ENCODE measurements around the gene CIT.

CIT gene

GRCh38 chr12:119775246-119775895 lies 101.7 kb downstream of the CIT start:
- no peaks in the 10 kb centered on the region for H3K4me1 ChIP-seq (ENCODE audit: insufficient read depth, low read length, severe bottlenecking)
- no peaks in the 10 kb centered on the region for H3K9me3 ChIP-seq (ENCODE audit: low read length)
- H2AFZ ChIP-seq (ENCODE audit: low read length): no peak overlapping the region
- H3K27ac ChIP-seq (ENCODE audit: low read depth, low read length, poor library complexity, severe bottlenecking): no peak overlapping the region
- H3K9ac ChIP-seq (ENCODE audit: low read length): no peak overlapping the region
- no peak overlapping the region for H3K4me3 ChIP-seq (ENCODE audit: low read depth, low read length, poor library complexity, severe bottlenecking)
- H3K79me2 ChIP-seq (ENCODE audit: insufficient read depth, low read length): no peaks in the 10 kb centered on the region
- H3F3A ChIP-seq (ENCODE audit: insufficient read depth, low read length): no peaks in the 10 kb centered on the region
- H3K4me2 ChIP-seq (ENCODE audit: low read length): no peak overlapping the region
- H3K36me3 ChIP-seq (ENCODE audit: insufficient read depth, low read length): peaks cover 60% of the 10 kb centered on the region
- no peaks in the 10 kb centered on the region for H3K27me3 ChIP-seq (ENCODE audit: insufficient read depth, low read length)
- H4K20me1 ChIP-seq (ENCODE audit: insufficient read depth, low read length): no peaks in the 10 kb centered on the region
- H3K9me2 ChIP-seq (ENCODE audit: low read depth, low read length): no peaks in the 10 kb centered on the region
- TF ChIP-seq CTCF (IDR thresholded peaks at IDR 0.05; ENCODE audit: low read length) (no peak), EZH2 (IDR thresholded peaks at IDR 0.05; ENCODE audit: borderline replicate concordance, low read length) (no peak)

- no peak overlapping the region for H3K27ac ChIP-seq (ENCODE audit: low read depth, low read length, poor library complexity, severe bottlenecking)
- H3K9ac ChIP-seq (ENCODE audit: low read length): no peak overlapping the region
- H3K36me3 ChIP-seq (ENCODE audit: insufficient read depth, low read length): peaks cover 66% of the 10 kb centered on the region
Observed at GRCh38 chr12:119772431-119772830, 104.7 kb downstream of the CIT start.

GRCh38 chr12:119770146-119770545 lies 107.0 kb downstream of the CIT start:
- no peak overlapping the region for H3K4me2 ChIP-seq (ENCODE audit: low read length)
- no peaks in the 10 kb centered on the region for H3K9me2 ChIP-seq (ENCODE audit: low read depth, low read length)
- TF ChIP-seq CTCF (IDR thresholded peaks at IDR 0.05; ENCODE audit: low read length) (no peak), EZH2 (IDR thresholded peaks at IDR 0.05; ENCODE audit: borderline replicate concordance, low read length) (no peak)
- no peak overlapping the region for H3K4me3 ChIP-seq (ENCODE audit: low read depth, low read length, poor library complexity, severe bottlenecking)
- peaks cover 67% of the 10 kb centered on the region for H3K36me3 ChIP-seq (ENCODE audit: insufficient read depth, low read length)
- H4K20me1 ChIP-seq (ENCODE audit: insufficient read depth, low read length): no peaks in the 10 kb centered on the region
- no peaks in the 10 kb centered on the region for H3K79me2 ChIP-seq (ENCODE audit: insufficient read depth, low read length)
- H3K9me3 ChIP-seq (ENCODE audit: low read length): no peaks in the 10 kb centered on the region
- no peaks in the 10 kb centered on the region for H3K27me3 ChIP-seq (ENCODE audit: insufficient read depth, low read length)
- H3K27ac ChIP-seq (ENCODE audit: low read depth, low read length, poor library complexity, severe bottlenecking): no peak overlapping the region
- H3F3A ChIP-seq (ENCODE audit: insufficient read depth, low read length): no peaks in the 10 kb centered on the region
- no peak overlapping the region for H2AFZ ChIP-seq (ENCODE audit: low read length)
- no peaks in the 10 kb centered on the region for H3K4me1 ChIP-seq (ENCODE audit: insufficient read depth, low read length, severe bottlenecking)
- no peak overlapping the region for H3K9ac ChIP-seq (ENCODE audit: low read length)

More at GRCh38 chr12:119772431-119772830, 104.7 kb downstream of the CIT start:
- H3K9me3 ChIP-seq (ENCODE audit: low read length): no peaks in the 10 kb centered on the region
- TF ChIP-seq EZH2 (IDR thresholded peaks at IDR 0.05; ENCODE audit: borderline replicate concordance, low read length): no peak
- TF ChIP-seq CTCF (IDR thresholded peaks at IDR 0.05; ENCODE audit: low read length): no peak
- no peak overlapping the region for H3K4me2 ChIP-seq (ENCODE audit: low read length)
- H3K4me1 ChIP-seq (ENCODE audit: insufficient read depth, low read length, severe bottlenecking): no peaks in the 10 kb centered on the region
- no peak overlapping the region for H3K4me3 ChIP-seq (ENCODE audit: low read depth, low read length, poor library complexity, severe bottlenecking)
- H2AFZ ChIP-seq (ENCODE audit: low read length): no peak overlapping the region
- H3F3A ChIP-seq (ENCODE audit: insufficient read depth, low read length): no peaks in the 10 kb centered on the region
- no peaks in the 10 kb centered on the region for H3K27me3 ChIP-seq (ENCODE audit: insufficient read depth, low read length)
- H3K79me2 ChIP-seq (ENCODE audit: insufficient read depth, low read length): no peaks in the 10 kb centered on the region
- H3K9me2 ChIP-seq (ENCODE audit: low read depth, low read length): no peaks in the 10 kb centered on the region
- no peaks in the 10 kb centered on the region for H4K20me1 ChIP-seq (ENCODE audit: insufficient read depth, low read length)

Measured in OCI-LY1 (cell line).